ENCODE data around the gene ZNF532.

Gene ZNF532

GRCh38 chr18:58970943-58971790, 106.5 kb downstream of the ZNF532 start:
- H3K4me3 ChIP-seq (ENCODE audit: low read depth, low read length, poor library complexity, severe bottlenecking), result no peak overlapping the region
- H3K9me3 ChIP-seq (ENCODE audit: low read length), result no peaks in the 10 kb centered on the region
- H3K79me2 ChIP-seq (ENCODE audit: insufficient read depth, low read length), result no peaks in the 10 kb centered on the region; the same call in 1 of the 2 replicates
- TF ChIP-seq CTCF (IDR thresholded peaks at IDR 0.05; ENCODE audit: low read length), result no peak
- no peak for TF ChIP-seq EZH2 (IDR thresholded peaks at IDR 0.05; ENCODE audit: borderline replicate concordance, low read length)
- no peaks in the 10 kb centered on the region for H4K20me1 ChIP-seq (ENCODE audit: insufficient read depth, low read length)
- no peaks in the 10 kb centered on the region for H3K27me3 ChIP-seq (ENCODE audit: insufficient read depth, low read length)
- H3K9me2 ChIP-seq (ENCODE audit: low read depth, low read length), result no peaks in the 10 kb centered on the region
- no peak overlapping the region for H2AFZ ChIP-seq (ENCODE audit: low read length)
- peak overlapping the region; percentile 33; the same call in 1 of the 2 replicates for H3K4me2 ChIP-seq (ENCODE audit: low read length)
- H3F3A ChIP-seq (ENCODE audit: insufficient read depth, low read length), result no peaks in the 10 kb centered on the region
- H3K27ac ChIP-seq (ENCODE audit: low read depth, low read length, poor library complexity, severe bottlenecking), result peak overlapping the region; percentile 98
- H3K36me3 ChIP-seq (ENCODE audit: insufficient read depth, low read length), result peaks cover 71% of the 10 kb centered on the region
- H3K9ac ChIP-seq (ENCODE audit: low read length), result peak overlapping the region; percentile 37; the same call in 1 of the 2 replicates
- H3K4me1 ChIP-seq (ENCODE audit: insufficient read depth, low read length, severe bottlenecking), result peaks cover 100% of the 10 kb centered on the region

DNA sequence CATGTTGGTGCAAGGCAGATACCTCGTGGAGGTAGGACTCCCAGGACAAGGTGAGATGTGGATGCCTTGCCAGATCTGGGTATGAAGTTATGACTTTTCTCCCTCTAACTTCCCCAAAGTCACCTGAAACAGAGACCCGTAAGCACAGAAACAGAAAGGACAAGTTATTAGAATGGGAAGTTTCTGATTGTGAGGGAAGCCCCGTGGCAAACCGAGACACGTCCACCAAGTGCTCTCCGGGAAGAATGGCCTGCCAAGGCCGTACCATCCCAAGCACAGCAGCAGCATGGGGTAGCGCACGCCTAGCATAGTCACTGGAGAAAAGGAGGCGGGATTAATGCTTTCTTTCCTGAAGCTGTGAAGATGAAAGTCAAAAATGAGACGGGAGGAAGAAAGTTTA, 110.6 kb downstream of the ZNF532 start:
- H3K27me3 ChIP-seq (ENCODE audit: insufficient read depth, low read length), result no peaks in the 10 kb centered on the region
- no peaks in the 10 kb centered on the region for H3K79me2 ChIP-seq (ENCODE audit: insufficient read depth, low read length)
- H2AFZ ChIP-seq (ENCODE audit: low read length), result no peak overlapping the region
- H3K9me2 ChIP-seq (ENCODE audit: low read depth, low read length), result no peaks in the 10 kb centered on the region
- peak overlapping the region; percentile 28; the same call in 1 of the 2 replicates for H3K9ac ChIP-seq (ENCODE audit: low read length)
- H3K4me1 ChIP-seq (ENCODE audit: insufficient read depth, low read length, severe bottlenecking), result peaks cover 60% of the 10 kb centered on the region
- peak overlapping the region; percentile 98 for H3K27ac ChIP-seq (ENCODE audit: low read depth, low read length, poor library complexity, severe bottlenecking)
- peaks cover 73% of the 10 kb centered on the region for H3K36me3 ChIP-seq (ENCODE audit: insufficient read depth, low read length)
- TF ChIP-seq EZH2 (IDR thresholded peaks at IDR 0.05; ENCODE audit: borderline replicate concordance, low read length) (no peak), CTCF (IDR thresholded peaks at IDR 0.05; ENCODE audit: low read length) (no peak)
- H3K9me3 ChIP-seq (ENCODE audit: low read length), result no peaks in the 10 kb centered on the region
- H4K20me1 ChIP-seq (ENCODE audit: insufficient read depth, low read length), result no peaks in the 10 kb centered on the region
- H3F3A ChIP-seq (ENCODE audit: insufficient read depth, low read length), result no peaks in the 10 kb centered on the region
- H3K4me2 ChIP-seq (ENCODE audit: low read length), result peak overlapping the region; percentile 47
- no peak overlapping the region for H3K4me3 ChIP-seq (ENCODE audit: low read depth, low read length, poor library complexity, severe bottlenecking)

DNA sequence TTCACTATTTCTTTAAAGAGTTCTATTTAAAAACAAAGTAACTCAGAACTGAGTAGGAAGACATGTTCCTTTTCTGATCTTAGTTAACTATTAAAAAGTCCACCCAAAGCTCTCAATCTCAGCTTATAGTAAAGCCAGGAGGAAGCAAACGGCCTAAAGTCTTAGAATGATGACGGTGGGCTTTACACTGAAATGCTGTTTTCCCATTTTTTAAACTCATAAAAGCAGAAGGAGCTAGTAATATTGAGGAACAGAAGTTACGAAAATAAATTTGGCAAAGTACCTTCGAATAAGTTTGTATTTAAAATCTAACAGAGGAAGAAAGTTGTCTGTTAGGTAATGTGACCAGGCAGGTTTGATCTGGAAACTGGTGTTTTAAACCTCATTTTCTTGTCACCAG, 111.1 kb downstream of the ZNF532 start:
- Histone ChIP-seq H3K4me1 (ENCODE audit: insufficient read depth, low read length, severe bottlenecking) (peaks cover 56% of the 10 kb centered on the region), H3K79me2 (ENCODE audit: insufficient read depth, low read length) (no peaks in the 10 kb centered on the region), H3K9me3 (ENCODE audit: low read length) (no peaks in the 10 kb centered on the region), H4K20me1 (ENCODE audit: insufficient read depth, low read length) (no peaks in the 10 kb centered on the region), H3K27ac (ENCODE audit: low read depth, low read length, poor library complexity, severe bottlenecking) (peak overlapping the region; percentile 98), H3K36me3 (ENCODE audit: insufficient read depth, low read length) (peaks cover 74% of the 10 kb centered on the region), H3K4me3 (ENCODE audit: low read depth, low read length, poor library complexity, severe bottlenecking) (no peak overlapping the region), H2AFZ (ENCODE audit: low read length) (no peak overlapping the region), H3K27me3 (ENCODE audit: insufficient read depth, low read length) (no peaks in the 10 kb centered on the region), H3K9me2 (ENCODE audit: low read depth, low read length) (no peaks in the 10 kb centered on the region), H3K9ac (ENCODE audit: low read length) (peak overlapping the region; percentile 28; the same call in 1 of the 2 replicates), H3K4me2 (ENCODE audit: low read length) (0 out of 2 replicates have a peak overlapping the region, but pooled peaks have one; percentile 47), H3F3A (ENCODE audit: insufficient read depth, low read length) (no peaks in the 10 kb centered on the region)
- TF ChIP-seq CTCF (IDR thresholded peaks at IDR 0.05; ENCODE audit: low read length), result no peak
- TF ChIP-seq EZH2 (IDR thresholded peaks at IDR 0.05; ENCODE audit: borderline replicate concordance, low read length), result no peak

Measured in OCI-LY1 (cell line).